Prostate gland (tissue), 2 donors: ENCODE results near the gene PSMB4. TPM values are rescaled to one million over a fixed set of nuclear protein-coding genes. Genes with fewer than 3 reads are reported as not detected.
"Not testable (repeated sequence)": the region's sequence is repeated elsewhere in the genome, so short reads cannot be mapped to it uniquely, and the experiment has no call there.

Source experiments
- DNase-seq: peaks from one replicate; pipeline ENCODE4 v3.0.0-alpha.2; 2019; ENCODE audit warnings: low spot score
- H3K27ac ChIP-seq, 2 donors: fragments of 200-600 bp; sonication (generic); 2 replicates each; pipeline ENCODE4 v1.5.1; 2017 to 2019
- H3K27me3 ChIP-seq: fragments of 200-600 bp; sonication (generic); replicated peaks from 2 replicates; pipeline ENCODE4 v1.5.1; 2019; ENCODE audit not compliant: insufficient read depth
- H3K36me3 ChIP-seq, 2 donors: fragments of 200-600 bp; sonication (generic); 1 replicate in 1 of 2; 2 replicates in 1 of 2; pipeline versions ENCODE4 v1.5.1 to v1.8.1; 2017 to 2019
- H3K4me1 ChIP-seq: fragments of 200-600 bp; sonication (generic); replicated peaks from 2 replicates; pipeline ENCODE4 v1.5.1; 2019
- H3K4me3 ChIP-seq, 2 donors: fragments of 200-600 bp; sonication (generic); 2 replicates each; pipeline ENCODE4 v1.5.1; 2017 to 2019
- H3K9me3 ChIP-seq: fragments of 200-600 bp; sonication (generic); 2 replicates; pipeline ENCODE4 v1.5.1; 2017
- POLR2A ChIP-seq: fragments of 450-650 bp; IDR thresholded peaks from one replicate; pipeline ENCODE4 v1.6.1; 2016; ENCODE audit warnings: antibody characterized with exemption, mild to moderate bottlenecking
- POLR2AphosphoS5 ChIP-seq: sonication (generic); formaldehyde crosslinking; IDR thresholded peaks from one replicate; pipeline ENCODE4 v1.6.1; 2017; ENCODE audit warnings: antibody characterized with exemption
- WGBS: methylation state at CpG from one replicate; pipeline ENCODE4 v1.1.5; 2018; 5-methylcytosine and 5-hydroxymethylcytosine counted together
- intact Hi-C: fragments of 100-400 bp; cut with DNase I; formaldehyde crosslinking; loops from one replicate; pipeline ENCODE4 v1.14.2; 2022
- total RNA-seq, 2 donors: library from RNA; depleted of rRNA; stranded (reverse); fragments of >200 nt; gene quantifications; one replicate each; pipeline ENCODE4 v1.1.0, GENCODE V29; 2016
- TF ChIP-seq, protein P1 (sequence below), 4 experiments: fragments of 200-600 bp in 2 of 4; fragments of 450-650 bp in 2 of 4; sonication (generic) in 2 of 4; IDR thresholded peaks; 1 replicate in 3 of 4; 2 replicates in 1 of 4; pipeline ENCODE4 v1.5.1; 2016 to 2019; ENCODE audit warnings: antibody characterized with exemption in 4 of 4, mild to moderate bottlenecking in 2 of 4, moderate library complexity in 2 of 4

Gene PSMB4
- total RNA-seq, 2 donors from 2014 or later: 229 to 275 TPM

DNA sequence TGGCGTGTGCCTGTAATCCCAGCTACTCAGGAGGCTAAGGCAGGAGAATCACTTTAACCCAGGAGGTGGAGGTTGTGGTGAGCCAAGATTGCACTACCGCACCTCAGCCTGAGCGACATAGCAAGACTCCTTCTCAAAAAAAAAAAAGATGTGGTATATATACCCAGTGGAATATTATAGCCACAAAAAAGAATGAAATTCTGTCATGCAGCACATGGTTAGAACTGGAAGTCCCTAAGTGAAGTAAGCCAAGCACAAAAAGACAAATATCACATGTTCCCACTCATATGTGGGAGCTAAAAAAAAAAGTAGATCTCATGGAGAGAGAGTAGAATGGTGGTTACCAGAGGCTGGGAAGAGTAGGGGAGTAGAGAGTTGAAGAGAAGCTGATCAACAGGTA is 18.7 kb downstream of the PSMB4 start:
- intact Hi-C loops: no loop called here
- Histone ChIP-seq H3K27me3 (no peaks in the 10 kb centered on the region), H3K4me1 (no peaks in the 10 kb centered on the region), H3K4me3 (no peak overlapping the region), H3K27ac (no peak overlapping the region), H3K36me3 (peaks cover 5 to 8% of the 10 kb centered on the region in 2 donors), H3K9me3 (no peaks in the 10 kb centered on the region)
- TF ChIP-seq, protein P1, sequence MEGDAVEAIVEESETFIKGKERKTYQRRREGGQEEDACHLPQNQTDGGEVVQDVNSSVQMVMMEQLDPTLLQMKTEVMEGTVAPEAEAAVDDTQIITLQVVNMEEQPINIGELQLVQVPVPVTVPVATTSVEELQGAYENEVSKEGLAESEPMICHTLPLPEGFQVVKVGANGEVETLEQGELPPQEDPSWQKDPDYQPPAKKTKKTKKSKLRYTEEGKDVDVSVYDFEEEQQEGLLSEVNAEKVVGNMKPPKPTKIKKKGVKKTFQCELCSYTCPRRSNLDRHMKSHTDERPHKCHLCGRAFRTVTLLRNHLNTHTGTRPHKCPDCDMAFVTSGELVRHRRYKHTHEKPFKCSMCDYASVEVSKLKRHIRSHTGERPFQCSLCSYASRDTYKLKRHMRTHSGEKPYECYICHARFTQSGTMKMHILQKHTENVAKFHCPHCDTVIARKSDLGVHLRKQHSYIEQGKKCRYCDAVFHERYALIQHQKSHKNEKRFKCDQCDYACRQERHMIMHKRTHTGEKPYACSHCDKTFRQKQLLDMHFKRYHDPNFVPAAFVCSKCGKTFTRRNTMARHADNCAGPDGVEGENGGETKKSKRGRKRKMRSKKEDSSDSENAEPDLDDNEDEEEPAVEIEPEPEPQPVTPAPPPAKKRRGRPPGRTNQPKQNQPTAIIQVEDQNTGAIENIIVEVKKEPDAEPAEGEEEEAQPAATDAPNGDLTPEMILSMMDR (IDR thresholded peaks at IDR 0.05): no peak
- TF ChIP-seq POLR2A (no peak), POLR2AphosphoS5 (no peak)
- no peak for DNase-seq
- 95% methylated on average over 3 of the region's 3 CpGs for WGBS

DNA sequence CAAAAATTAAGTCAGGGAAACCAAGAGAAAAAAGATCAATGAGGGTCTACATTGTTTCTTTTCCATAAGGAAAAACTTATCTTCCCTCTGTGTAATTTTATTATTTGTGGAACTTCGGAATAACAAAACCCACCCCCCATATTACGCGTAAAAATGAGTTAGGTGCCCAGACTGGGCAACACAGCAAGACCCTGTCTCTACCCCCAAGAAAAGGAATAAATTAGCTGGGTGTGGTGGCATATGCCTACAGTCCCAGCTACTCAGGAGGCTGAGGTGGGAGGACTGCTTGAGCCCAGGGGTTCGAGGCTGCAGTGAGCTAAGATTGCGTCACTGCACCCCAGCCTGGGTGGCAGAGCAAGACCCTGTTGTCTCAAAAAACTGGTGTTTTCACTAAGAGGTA is 20.4 kb downstream of the PSMB4 start:
- Histone ChIP-seq H3K36me3 (peaks cover 5 to 8% of the 10 kb centered on the region in 2 donors), H3K9me3 (no peaks in the 10 kb centered on the region), H3K27ac (no peak overlapping the region), H3K4me1 (no peaks in the 10 kb centered on the region), H3K4me3 (no peak overlapping the region), H3K27me3 (no peaks in the 10 kb centered on the region)
- TF ChIP-seq, protein P1 (IDR thresholded peaks at IDR 0.05): no peak
- TF ChIP-seq POLR2A (no peak), POLR2AphosphoS5 (no peak)
- intact Hi-C loops: no loop called here
- no peak for DNase-seq
- WGBS: 78% methylated on average over 5 of the region's 5 CpGs

GRCh38 chr1:151425103-151425502 is 25.7 kb downstream of the PSMB4 start:
- Histone ChIP-seq H3K36me3 (peaks cover 5 to 14% of the 10 kb centered on the region in 2 donors), H3K27ac (no peak overlapping the region), H3K4me3 (no peak overlapping the region), H3K4me1 (no peaks in the 10 kb centered on the region), H3K27me3 (no peaks in the 10 kb centered on the region), H3K9me3 (no peaks in the 10 kb centered on the region)
- TF ChIP-seq POLR2AphosphoS5 (no peak), POLR2A (no peak)
- TF ChIP-seq, protein P1 (IDR thresholded peaks at IDR 0.05): no peak
- no peak for DNase-seq
- 48% methylated on average over 2 of the region's 2 CpGs for WGBS
- intact Hi-C loops: no loop called here

GRCh38 chr1:151428068-151428467 is 28.7 kb downstream of the PSMB4 start:
- Histone ChIP-seq H3K4me3 (no peak overlapping the region), H3K27me3 (no peaks in the 10 kb centered on the region), H3K36me3 (peaks cover 0 to 6% of the 10 kb centered on the region in 2 donors), H3K9me3 (no peaks in the 10 kb centered on the region), H3K4me1 (no peaks in the 10 kb centered on the region), H3K27ac (no peak overlapping the region)
- 95% methylated on average over 7 of the region's 7 CpGs for WGBS
- intact Hi-C loops: no loop called here
- TF ChIP-seq, protein P1 (IDR thresholded peaks at IDR 0.05): no peak
- TF ChIP-seq POLR2A: no peak
- no peak for TF ChIP-seq POLR2AphosphoS5
- no peak for DNase-seq

- H3K4me1 ChIP-seq, H3K4me3 ChIP-seq, intact Hi-C loops, H3K27ac ChIP-seq, H3K36me3 ChIP-seq, H3K27me3 ChIP-seq, H3K9me3 ChIP-seq, DNase-seq: not testable (repeated sequence)
- WGBS: 95% methylated on average over 5 of the region's 5 CpGs
Observed at GRCh38 chr1:151433827-151434226, 34.5 kb downstream of the PSMB4 start.
